ENCODE results near the gene GGPS1.

DNA sequence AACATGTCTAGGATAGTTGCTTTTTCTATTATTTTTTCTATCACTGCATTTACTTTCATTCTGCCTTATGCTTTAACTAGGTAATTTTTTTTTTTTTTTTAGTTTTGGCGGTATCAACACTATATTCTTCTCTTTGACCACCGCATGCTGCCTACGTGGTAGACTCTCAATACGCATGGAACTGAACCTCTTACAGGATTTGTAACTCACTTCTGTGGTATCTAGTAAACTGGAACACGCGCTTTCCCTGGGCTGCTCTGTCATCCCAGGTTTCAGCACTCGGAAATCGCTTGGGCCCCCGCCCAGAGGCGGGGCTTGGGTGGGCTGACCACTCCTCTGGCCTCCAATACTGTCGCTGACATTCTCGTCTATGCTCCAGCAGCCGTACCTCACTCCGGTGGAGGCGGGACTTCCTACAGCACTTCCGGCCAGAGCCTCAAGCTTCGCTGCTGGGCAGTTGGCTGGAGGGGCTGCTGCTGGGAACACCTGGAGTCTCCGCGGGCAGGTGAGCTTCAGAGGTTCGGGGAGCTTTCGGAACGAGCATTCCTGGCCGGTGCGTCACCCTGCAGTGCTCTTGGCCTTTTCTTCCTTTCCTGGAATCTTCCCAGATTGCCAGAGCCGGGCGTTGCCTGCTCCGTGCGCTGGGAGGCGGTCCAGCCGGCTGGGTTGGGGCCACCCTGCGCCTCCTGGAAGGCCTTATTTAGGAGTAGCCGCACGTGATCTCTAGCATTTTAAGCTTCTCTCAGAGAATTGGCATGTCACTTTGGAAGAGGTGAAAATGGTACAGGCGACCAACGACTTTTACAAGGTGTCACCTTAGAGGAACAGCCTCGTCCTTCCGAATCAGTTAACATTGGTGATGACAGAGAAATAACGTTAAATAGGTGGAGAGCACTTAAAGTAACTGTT, 38.9 kb downstream of the GGPS1 start, which contains the start of gene TBCE:
- TF ChIP-seq POLR2A (IDR thresholded peaks at IDR 0.05), result peak in 1 of 2 donors; percentile 89
- TF ChIP-seq, protein P1, sequence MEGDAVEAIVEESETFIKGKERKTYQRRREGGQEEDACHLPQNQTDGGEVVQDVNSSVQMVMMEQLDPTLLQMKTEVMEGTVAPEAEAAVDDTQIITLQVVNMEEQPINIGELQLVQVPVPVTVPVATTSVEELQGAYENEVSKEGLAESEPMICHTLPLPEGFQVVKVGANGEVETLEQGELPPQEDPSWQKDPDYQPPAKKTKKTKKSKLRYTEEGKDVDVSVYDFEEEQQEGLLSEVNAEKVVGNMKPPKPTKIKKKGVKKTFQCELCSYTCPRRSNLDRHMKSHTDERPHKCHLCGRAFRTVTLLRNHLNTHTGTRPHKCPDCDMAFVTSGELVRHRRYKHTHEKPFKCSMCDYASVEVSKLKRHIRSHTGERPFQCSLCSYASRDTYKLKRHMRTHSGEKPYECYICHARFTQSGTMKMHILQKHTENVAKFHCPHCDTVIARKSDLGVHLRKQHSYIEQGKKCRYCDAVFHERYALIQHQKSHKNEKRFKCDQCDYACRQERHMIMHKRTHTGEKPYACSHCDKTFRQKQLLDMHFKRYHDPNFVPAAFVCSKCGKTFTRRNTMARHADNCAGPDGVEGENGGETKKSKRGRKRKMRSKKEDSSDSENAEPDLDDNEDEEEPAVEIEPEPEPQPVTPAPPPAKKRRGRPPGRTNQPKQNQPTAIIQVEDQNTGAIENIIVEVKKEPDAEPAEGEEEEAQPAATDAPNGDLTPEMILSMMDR (IDR thresholded peaks at IDR 0.05), result peak in 3 of 12 donors; percentile 6 to 27 (median 10)

Data from heart left ventricle (tissue), 13 donors.